Endodermal cell (in vitro differentiated cells): ENCODE data around the gene HOPX. TPM values are rescaled to one million over a fixed set of nuclear protein-coding genes. Genes with fewer than 3 reads are reported as not detected.

Experiments used
- DNase-seq: peaks from one replicate; pipeline ENCODE4 v3.0.0-alpha.2; 2017
- H3K27ac ChIP-seq: 2 replicates; pipeline ENCODE4 v1.5.1; 2013; ENCODE audit warnings: mild to moderate bottlenecking, low read depth, low read length, moderate library complexity
- H3K27me3 ChIP-seq: 2 replicates; pipeline ENCODE4 v1.6.1; 2013; ENCODE audit warnings: mild to moderate bottlenecking, low read length, moderate library complexity; ENCODE audit not compliant: insufficient read depth, control insufficient read depth, poor library complexity, severe bottlenecking
- H3K36me3 ChIP-seq: 2 replicates; pipeline ENCODE4 v1.7.0; 2013; ENCODE audit warnings: mild to moderate bottlenecking, low read length, moderate library complexity; ENCODE audit not compliant: control insufficient read depth, insufficient read depth
- H3K4me1 ChIP-seq: one replicate; pipeline ENCODE4 v1.7.0; 2013; ENCODE audit warnings: low read length; ENCODE audit not compliant: control insufficient read depth, insufficient read depth
- H3K4me3 ChIP-seq: 2 replicates; pipeline ENCODE4 v1.5.1; 2013; ENCODE audit warnings: mild to moderate bottlenecking, low read length, moderate library complexity
- H3K9ac ChIP-seq: 2 replicates; pipeline ENCODE4 v1.6.1; 2013; ENCODE audit warnings: mild to moderate bottlenecking, low read length, moderate library complexity; ENCODE audit not compliant: poor library complexity, severe bottlenecking; ENCODE audit errors: extremely low read depth
- H3K9me3 ChIP-seq: 2 replicates; pipeline ENCODE4 v1.6.1; 2013; ENCODE audit warnings: mild to moderate bottlenecking, low read length, moderate library complexity; ENCODE audit not compliant: control insufficient read depth
- H3K27ac Mint-ChIP-seq: 2 replicates; pipeline ENCODE4 v1.8.0; 2020; ENCODE audit warnings: mixed read lengths
- H3K27me3 Mint-ChIP-seq: 2 replicates; pipeline ENCODE4 v1.8.0; 2021; ENCODE audit warnings: mild to moderate bottlenecking, mixed read lengths; ENCODE audit not compliant: insufficient read depth
- H3K36me3 Mint-ChIP-seq: 2 replicates; pipeline ENCODE4 v1.8.0; 2020; ENCODE audit warnings: low read depth, mixed read lengths
- H3K4me1 Mint-ChIP-seq: 2 replicates; pipeline ENCODE4 v1.8.0; 2020; ENCODE audit warnings: mixed read lengths
- H3K4me3 Mint-ChIP-seq: 2 replicates; pipeline ENCODE4 v1.8.0; 2020; ENCODE audit warnings: mild to moderate bottlenecking, moderate library complexity, mixed read lengths
- H3K9me3 Mint-ChIP-seq: 2 replicates; pipeline ENCODE4 v1.8.0; 2020; ENCODE audit warnings: mild to moderate bottlenecking, mixed read lengths
- CTCF ChIP-seq: fragments of 200-600 bp; sonication (generic); conservative IDR thresholded peaks from 2 replicates; pipeline ENCODE4 v1.5.0; 2021; ENCODE audit warnings: antibody characterized with exemption, mild to moderate bottlenecking
- WGBS, 2 experiments: methylation state at CpG; one replicate each; pipeline versions ENCODE4 v1.1.5 to v1.1.7; 2013; ENCODE audit warnings: missing lambda C conversion rate in 2 of 2, mixed read lengths in 1 of 2; ENCODE audit not compliant: insufficient coverage in 1 of 2, insufficient read length in 1 of 2; 5-methylcytosine and 5-hydroxymethylcytosine counted together
- total RNA-seq, 2 donors: library from RNA; stranded (reverse); fragmentation: NEBNext Ultra II Directional in 1 of 2; extraction: Animal tissue kit (Norgen Biotek cat#: 25700) in 1 of 2; gene quantifications; 2 replicates in 1 of 2; 3 replicates in 1 of 2; pipeline ENCODE4 v1.2.1, GENCODE V29; 2021

The HOPX gene
- total RNA-seq, 2 donors from 2014 or later = not detected

- Mint-ChIP-seq H3K4me3 (no peak overlapping the region), H3K9me3 (no peaks in the 10 kb centered on the region), H3K36me3 (no peaks in the 10 kb centered on the region), H3K27me3 (no peaks in the 10 kb centered on the region), H3K27ac (peak overlapping the region; percentile 12), H3K4me1 (peaks cover 14% of the 10 kb centered on the region)
- H3K9ac ChIP-seq = no peak overlapping the region
- no peak for DNase-seq
- 87 to 91% methylated on average over 6 to 7 of the region's 7 CpGs for WGBS, 2 experiments
- no peaks in the 10 kb centered on the region for H3K4me1 ChIP-seq
- no peak overlapping the region for H3K27ac ChIP-seq
- no peak for TF ChIP-seq CTCF
- H3K4me3 ChIP-seq = no peak overlapping the region
- H3K27me3 ChIP-seq = no peaks in the 10 kb centered on the region
- peaks cover 12% of the 10 kb centered on the region for H3K9me3 ChIP-seq
- H3K36me3 ChIP-seq = no peaks in the 10 kb centered on the region
Observed at GRCh38 chr4:56704089-56704871, 23.2 kb upstream of the HOPX start.

GRCh38 chr4:56703378-56703777, 22.3 kb upstream of the HOPX start:
- Histone ChIP-seq H3K27ac (no peak overlapping the region), H3K4me1 (no peaks in the 10 kb centered on the region), H3K9ac (no peak overlapping the region), H3K27me3 (no peaks in the 10 kb centered on the region), H3K4me3 (no peak overlapping the region), H3K9me3 (peaks cover 12% of the 10 kb centered on the region), H3K36me3 (no peaks in the 10 kb centered on the region)
- no peak for DNase-seq
- H3K27me3 Mint-ChIP-seq = no peaks in the 10 kb centered on the region
- no peaks in the 10 kb centered on the region for H3K36me3 Mint-ChIP-seq
- no peak for TF ChIP-seq CTCF
- WGBS, 2 experiments = 78 to 90% methylated on average over 3 to 5 of the region's 5 CpGs
- no peak overlapping the region for H3K4me3 Mint-ChIP-seq
- no peak overlapping the region for H3K27ac Mint-ChIP-seq
- H3K9me3 Mint-ChIP-seq = no peaks in the 10 kb centered on the region
- H3K4me1 Mint-ChIP-seq = peaks cover 22% of the 10 kb centered on the region

GRCh38 chr4:56701644-56702043, 20.5 kb upstream of the HOPX start:
- Mint-ChIP-seq H3K27me3 (peaks cover 7% of the 10 kb centered on the region), H3K4me3 (no peak overlapping the region), H3K4me1 (peaks cover 24% of the 10 kb centered on the region), H3K27ac (no peak overlapping the region), H3K9me3 (no peaks in the 10 kb centered on the region), H3K36me3 (no peaks in the 10 kb centered on the region)
- Histone ChIP-seq H3K4me3 (no peak overlapping the region), H3K9me3 (peaks cover 12% of the 10 kb centered on the region), H3K9ac (no peak overlapping the region), H3K27me3 (no peaks in the 10 kb centered on the region), H3K36me3 (no peaks in the 10 kb centered on the region), H3K4me1 (no peaks in the 10 kb centered on the region), H3K27ac (no peak overlapping the region)
- TF ChIP-seq CTCF = no peak
- WGBS, 2 experiments = 43 to 56% methylated on average over 1 of the region's 2 CpGs
- no peak for DNase-seq
